Aorta (tissue), 5 donors: ENCODE measurements around the gene DEFB132. TPM values are rescaled to one million over a fixed set of nuclear protein-coding genes. Genes with fewer than 3 reads are reported as not detected.

Experiments
- ATAC-seq: fragments of 200-7000 bp; cut with Tn5 transposase; one replicate; pipeline ENCODE4 v1.9.1; 2022; ENCODE audit warnings: moderate library complexity; ENCODE audit not compliant: low FRiP score
- DNase-seq, 2 donors: peaks; one replicate each; pipeline ENCODE4 v3.0.0-alpha.2; 2020
- H3K27ac ChIP-seq, 2 donors: one replicate each; pipeline ENCODE4 v1.5.1; 2013; ENCODE audit warnings: low read length in 2 of 2, mild to moderate bottlenecking in 2 of 2, moderate library complexity in 2 of 2, control low read depth in 1 of 2, inconsistent platforms in 1 of 2, low read depth in 1 of 2
- H3K27me3 ChIP-seq, 2 donors: one replicate each; pipeline ENCODE4 v1.6.1; 2013; ENCODE audit warnings: control low read depth in 1 of 2, low read length in 1 of 2, mild to moderate bottlenecking in 1 of 2, moderate library complexity in 1 of 2; ENCODE audit not compliant: insufficient read depth in 2 of 2, control insufficient read depth in 1 of 2
- H3K36me3 ChIP-seq, 2 donors: one replicate each; pipeline ENCODE4 v1.6.1; 2013; ENCODE audit warnings: control low read depth in 1 of 2, low read length in 1 of 2, mild to moderate bottlenecking in 1 of 2; ENCODE audit not compliant: insufficient read depth in 2 of 2, control insufficient read depth in 1 of 2
- H3K4me1 ChIP-seq, 2 donors: one replicate each; pipeline ENCODE4 v1.6.1; 2013; ENCODE audit warnings: low read length in 2 of 2, control low read depth in 1 of 2, mild to moderate bottlenecking in 1 of 2, moderate library complexity in 1 of 2; ENCODE audit not compliant: insufficient read depth in 2 of 2, control insufficient read depth in 1 of 2
- H3K4me3 ChIP-seq, 2 donors: one replicate each; pipeline ENCODE4 v1.5.1; 2013; ENCODE audit warnings: low read length in 2 of 2, control low read depth in 1 of 2, mild to moderate bottlenecking in 1 of 2
- H3K9me3 ChIP-seq: one replicate; pipeline ENCODE4 v1.6.1; 2013; ENCODE audit warnings: mild to moderate bottlenecking, low read length; ENCODE audit not compliant: control insufficient read depth
- WGBS, 2 donors: extraction: QIAGEN DNeasy Blood & Tissue Kit; methylation state at CpG; one replicate each; pipeline ENCODE4 v1.1.7; 2013; 5-methylcytosine and 5-hydroxymethylcytosine counted together
- intact Hi-C, 2 donors: fragments of 100-400 bp; cut with DNase I; formaldehyde crosslinking; loops; one replicate each; pipeline versions ENCODE4 v1.14.2 to v1.15.0; 2022
- long read RNA-seq, 2 donors: library from polyadenylated mRNA; unstranded; transcript quantifications; one replicate each; pipeline ENCODE4 v2.0.0, GENCODE V29; 2020 to 2021
- polyA plus RNA-seq, 2 donors: library from polyadenylated mRNA; stranded (reverse); fragments of 200-250 nt; gene quantifications; one replicate each; pipeline ENCODE4 v1.2.3, GENCODE V29; 2013
- total RNA-seq, 2 donors: library from RNA; stranded (reverse); fragmentation: NEBNext Ultra II Directional; extraction: Animal tissue kit (Norgen Biotek cat#: 25700); gene quantifications; one replicate each; pipeline ENCODE4 v1.2.1, GENCODE V29; 2021
- donor health status: healthy with polysubstance abuse.
- donor health status: Bipolar disorder and iron deficiency.
- donor health status: DM: no; HTN: no; CAD: no.
- donor health status: DM: no; HTN: no; CAD: no.
- donor health status: DM: yes; HTN: yes; CAD: no.

The DEFB132 gene
- total RNA-seq (not detected), polyA plus RNA-seq (not detected)
- long read RNA-seq, donor 1 = 0 reads
- long read RNA-seq, donor 2 = 0 reads

DNA sequence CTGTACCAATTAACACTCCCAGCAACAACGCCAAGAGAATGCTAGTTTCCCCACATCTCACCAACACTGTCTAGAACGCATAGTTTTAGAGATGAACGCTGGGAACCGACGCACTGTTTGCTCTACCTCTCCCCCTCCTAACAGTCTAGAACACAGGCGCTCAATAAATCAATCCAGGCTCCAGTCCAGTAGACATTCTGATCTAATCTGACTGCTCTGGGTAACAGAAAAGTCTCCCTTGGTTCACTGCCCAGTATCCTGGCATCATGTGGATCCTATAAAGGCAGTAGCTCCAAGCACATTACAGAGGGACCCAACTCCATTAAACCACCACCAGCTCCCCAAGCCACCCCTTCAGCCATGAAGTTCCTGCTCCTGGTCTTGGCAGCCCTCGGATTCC lies at the start of gene DEFB132:
Gene DEFB132, plus strand, starts transcription at position 306 of the 400 bp plus-strand sequence. Its CDS starts 55 bp downstream, at position 361.
- H3K27ac ChIP-seq = no peak within 1 kb of the TSS
- H3K27me3 ChIP-seq = peaks cover 0 to 2% of the 10 kb centered on the region in 2 donors
- intact Hi-C loops = no loop called here
- no peaks in the 10 kb centered on the region for H3K9me3 ChIP-seq
- no peaks in the 10 kb centered on the region for H3K4me1 ChIP-seq
- no peak within 1 kb of the TSS for H3K4me3 ChIP-seq
- no peak for ATAC-seq
- 43 to 58% methylated on average over 7 of the region's 7 CpGs for WGBS, 2 donors
- DNase-seq = no peak
- H3K36me3 ChIP-seq = no peaks in the 10 kb centered on the region

- no peak for ATAC-seq
- intact Hi-C loops = loop anchor here in 1 of 2 donors (2.0 kb wide), 1 partner anchor 58 kb away; no protein-coding TSS in a partner anchor
- WGBS, 2 donors = 17% methylated on average over 5 of the region's 5 CpGs
- no peaks in the 10 kb centered on the region for H3K36me3 ChIP-seq
- DNase-seq = no peak
- no peaks in the 10 kb centered on the region for H3K4me1 ChIP-seq
- no peaks in the 10 kb centered on the region for H3K27me3 ChIP-seq
- H3K27ac ChIP-seq = no peak overlapping the region
- no peaks in the 10 kb centered on the region for H3K9me3 ChIP-seq
- no peak overlapping the region for H3K4me3 ChIP-seq
Observed at GRCh38 chr20:208942-209566, 48.5 kb upstream of the DEFB132 start.

DNA sequence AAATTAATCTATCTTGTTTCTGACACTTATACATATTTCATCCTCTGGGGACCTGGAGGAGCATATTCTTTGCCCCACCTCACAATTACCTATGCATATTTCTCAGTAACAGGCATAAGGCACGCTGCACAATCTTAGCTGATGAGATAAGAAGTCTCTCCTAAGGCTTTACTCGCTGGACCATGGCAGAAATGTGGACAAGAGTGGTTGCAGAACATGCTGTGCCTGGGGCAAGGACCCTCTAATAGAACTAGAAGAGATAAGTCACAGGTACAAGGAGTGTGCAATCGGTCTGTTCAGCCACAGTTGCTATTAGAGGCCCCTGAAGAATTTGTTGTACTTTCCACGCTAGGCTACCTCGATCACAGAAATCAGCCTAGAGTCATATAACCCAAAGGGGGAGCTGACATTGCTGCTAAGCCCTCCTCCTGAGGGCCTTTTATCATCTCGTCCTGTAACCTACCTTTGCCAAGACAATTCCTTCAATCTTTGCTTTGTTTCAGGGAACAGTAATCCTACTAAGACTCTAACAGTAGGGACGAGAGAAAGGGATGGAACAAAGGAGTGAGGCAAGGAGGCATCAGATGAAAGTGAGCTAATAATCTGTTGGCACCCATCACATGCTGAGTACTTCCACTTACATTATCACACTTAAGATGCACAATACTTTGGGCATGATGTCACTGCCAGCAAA lies 46.6 kb upstream of the DEFB132 start:
- no peak overlapping the region for H3K4me3 ChIP-seq
- H3K9me3 ChIP-seq = no peaks in the 10 kb centered on the region
- H3K36me3 ChIP-seq = no peaks in the 10 kb centered on the region
- intact Hi-C loops = loop anchor here in 1 of 2 donors (5.0 kb wide), 1 partner anchor 121 kb away; no protein-coding TSS in a partner anchor
- no peak for DNase-seq
- ATAC-seq = no peak
- no peaks in the 10 kb centered on the region for H3K27me3 ChIP-seq
- no peaks in the 10 kb centered on the region for H3K4me1 ChIP-seq
- H3K27ac ChIP-seq = no peak overlapping the region
- WGBS, 2 donors = 44 to 46% methylated on average over 7 of the region's 7 CpGs

DNA sequence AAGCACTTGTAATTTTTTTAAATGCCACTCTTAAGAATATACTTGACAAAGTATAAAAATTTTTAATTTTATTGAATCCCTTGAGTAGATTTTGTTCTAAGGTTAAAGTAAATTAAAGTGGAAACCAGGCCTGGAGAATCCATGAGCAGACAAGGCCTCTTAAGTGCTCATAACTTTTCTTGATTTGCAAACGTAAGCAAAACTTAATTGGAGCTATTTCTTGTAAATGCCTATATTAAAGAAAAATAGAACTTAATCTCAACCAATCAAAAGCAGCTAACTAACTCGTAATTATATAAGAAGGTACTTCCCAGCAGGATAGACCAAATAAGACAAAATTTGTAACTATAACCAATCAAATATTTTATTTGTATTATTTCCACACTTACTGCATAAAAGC lies 43.1 kb upstream of the DEFB132 start:
- WGBS, 2 donors = 65 to 74% methylated on average over 2 of the region's 2 CpGs
- no peak for DNase-seq
- intact Hi-C loops = loop anchor here in 1 of 2 donors (5.0 kb wide), 1 partner anchor 118 kb away; no protein-coding TSS in a partner anchor
- ATAC-seq = no peak
- no peak overlapping the region for H3K4me3 ChIP-seq
- no peaks in the 10 kb centered on the region for H3K27me3 ChIP-seq
- H3K9me3 ChIP-seq = no peaks in the 10 kb centered on the region
- H3K27ac ChIP-seq = no peak overlapping the region
- no peaks in the 10 kb centered on the region for H3K36me3 ChIP-seq
- no peaks in the 10 kb centered on the region for H3K4me1 ChIP-seq

- ATAC-seq (no peak), DNase-seq (no peak)
- Histone ChIP-seq H3K27ac (no peak overlapping the region), H3K4me3 (no peak overlapping the region), H3K36me3 (no peaks in the 10 kb centered on the region), H3K9me3 (no peaks in the 10 kb centered on the region), H3K27me3 (no peaks in the 10 kb centered on the region), H3K4me1 (no peaks in the 10 kb centered on the region)
- 46 to 67% methylated on average over 1 of the region's 1 CpG for WGBS, 2 donors
- intact Hi-C loops = no loop called here
Observed at GRCh38 chr20:215796-216195, 41.7 kb upstream of the DEFB132 start.

GRCh38 chr20:217266-217665 lies 40.3 kb upstream of the DEFB132 start:
- Histone ChIP-seq H3K27me3 (no peaks in the 10 kb centered on the region), H3K4me3 (no peak overlapping the region), H3K9me3 (no peaks in the 10 kb centered on the region), H3K4me1 (no peaks in the 10 kb centered on the region), H3K36me3 (no peaks in the 10 kb centered on the region), H3K27ac (no peak overlapping the region)
- intact Hi-C loops = no loop called here
- ATAC-seq = no peak
- WGBS, 2 donors = 12 to 19% methylated on average over 1 of the region's 1 CpG
- no peak for DNase-seq

- H3K4me3 ChIP-seq = no peak overlapping the region
- WGBS, 2 donors = 0 to 5% methylated on average over 1 of the region's 1 CpG
- no peak overlapping the region for H3K27ac ChIP-seq
- no peaks in the 10 kb centered on the region for H3K27me3 ChIP-seq
- H3K36me3 ChIP-seq = no peaks in the 10 kb centered on the region
- no peaks in the 10 kb centered on the region for H3K4me1 ChIP-seq
- DNase-seq (no peak), ATAC-seq (no peak)
- intact Hi-C loops = no loop called here
- H3K9me3 ChIP-seq = no peaks in the 10 kb centered on the region
Observed at GRCh38 chr20:219290-220115, 38.0 kb upstream of the DEFB132 start.

DNA sequence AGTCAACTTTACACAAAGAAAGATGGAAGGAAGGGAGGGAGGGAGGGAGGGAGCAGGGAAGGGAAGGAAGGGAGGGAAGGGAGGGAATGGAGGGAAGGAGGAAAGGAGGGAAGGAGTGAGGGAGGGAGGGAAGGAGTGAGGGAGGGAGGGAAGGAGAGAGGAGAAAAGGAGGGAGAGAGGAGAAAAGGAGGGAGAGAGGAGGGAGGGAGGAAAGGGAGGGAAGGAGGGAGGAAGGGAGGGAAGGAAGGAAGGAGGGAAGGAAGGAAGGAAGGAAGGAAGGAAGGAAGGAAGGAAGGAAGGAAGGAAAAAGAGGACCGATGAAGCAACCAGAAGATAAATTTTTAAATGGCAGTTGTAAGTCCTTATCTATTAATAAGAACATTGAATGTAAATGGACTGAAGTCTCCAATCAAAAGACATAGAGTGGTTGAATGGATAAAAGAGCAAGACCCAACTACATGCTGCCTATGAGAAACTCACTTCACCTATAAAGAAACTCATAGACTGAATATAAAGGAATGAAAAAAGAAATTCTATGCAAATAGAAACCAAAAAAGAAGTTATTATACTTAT lies 36.2 kb upstream of the DEFB132 start:
- Histone ChIP-seq H3K4me1 (no peaks in the 10 kb centered on the region), H3K4me3 (no peak overlapping the region), H3K27ac (no peak overlapping the region), H3K27me3 (no peaks in the 10 kb centered on the region), H3K9me3 (no peaks in the 10 kb centered on the region), H3K36me3 (no peaks in the 10 kb centered on the region)
- WGBS, 2 donors = 63 to 65% methylated on average over 1 of the region's 1 CpG
- intact Hi-C loops = no loop called here
- DNase-seq (no peak), ATAC-seq (no peak)
